CD4-positive, alpha-beta T cell treated with Interleukin-4 for 1 hour (primary cell): Measurements from ENCODE around the gene ANXA10.
"Not testable (repeated sequence)": the region's sequence is repeated elsewhere in the genome, so short reads cannot be mapped to it uniquely, and the experiment has no call there.

Experiments
- DNase-seq, 2 donors: peaks; one replicate each; pipeline ENCODE4 v3.0.0-alpha.2; 2020 to 2022

Gene ANXA10

DNA sequence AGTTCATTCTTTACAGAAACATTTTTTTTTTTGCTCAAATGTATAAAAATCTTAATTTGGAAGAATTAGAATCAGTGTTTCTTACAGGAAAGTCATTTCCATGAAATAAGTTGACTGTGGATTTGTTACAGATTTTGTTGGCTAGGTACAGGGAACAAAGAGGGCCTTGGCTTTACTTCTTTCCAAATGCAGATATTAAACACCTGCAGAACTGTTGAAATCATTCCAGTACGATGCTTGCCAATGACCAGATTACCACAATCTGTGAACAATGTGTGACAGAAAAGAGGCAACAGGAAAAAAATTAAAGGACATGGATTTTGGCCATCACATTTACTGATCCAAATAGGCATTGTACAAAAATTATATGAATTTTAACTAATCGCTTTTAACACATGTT, 70.8 kb downstream of the ANXA10 start:
- DNase-seq, result no peak

DNA sequence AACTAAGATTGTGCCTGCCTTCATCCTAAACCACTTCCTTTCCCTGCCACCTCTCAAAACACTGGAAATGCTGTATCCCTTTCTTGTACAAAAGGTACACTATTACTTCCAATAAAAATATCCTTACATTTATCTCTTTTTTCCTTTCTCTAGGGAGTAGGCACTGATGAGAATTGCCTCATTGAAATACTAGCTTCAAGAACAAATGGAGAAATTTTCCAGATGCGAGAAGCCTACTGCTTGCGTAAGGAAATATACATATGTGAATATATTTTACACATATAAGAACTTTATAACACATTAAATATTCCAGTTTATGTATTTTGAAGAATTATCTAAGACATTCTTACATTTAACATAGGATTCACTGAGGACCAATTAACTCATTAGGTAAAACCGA, 71.7 kb downstream of the ANXA10 start:
- DNase-seq, result no peak

DNA sequence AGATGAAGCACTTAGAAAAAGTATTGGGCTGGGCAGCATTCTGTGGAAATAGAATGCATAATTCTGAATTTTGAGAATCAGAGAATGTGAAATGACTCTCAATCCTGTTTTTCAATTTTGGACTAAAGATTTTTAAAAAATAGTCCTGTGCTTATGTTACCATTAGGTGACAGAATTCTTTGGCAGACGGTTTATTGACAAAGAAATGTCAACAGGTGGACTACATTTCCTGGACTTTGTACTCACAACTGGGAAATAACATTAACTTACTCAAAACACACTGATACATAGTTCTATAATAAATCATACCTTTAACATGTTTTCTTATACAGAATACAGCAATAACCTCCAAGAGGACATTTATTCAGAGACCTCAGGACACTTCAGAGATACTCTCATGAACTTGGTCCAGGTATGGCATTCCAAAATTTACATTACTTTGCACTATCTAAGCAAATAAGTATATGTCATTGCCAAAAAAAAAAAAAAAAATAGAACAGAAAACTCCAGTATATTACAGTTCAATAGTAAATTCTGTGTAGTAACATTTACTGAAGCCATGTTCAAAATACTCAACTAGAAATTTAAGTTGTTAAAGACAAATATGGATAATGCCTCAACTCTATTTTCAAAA, 72.7 kb downstream of the ANXA10 start:
- DNase-seq, result no peak

DNA sequence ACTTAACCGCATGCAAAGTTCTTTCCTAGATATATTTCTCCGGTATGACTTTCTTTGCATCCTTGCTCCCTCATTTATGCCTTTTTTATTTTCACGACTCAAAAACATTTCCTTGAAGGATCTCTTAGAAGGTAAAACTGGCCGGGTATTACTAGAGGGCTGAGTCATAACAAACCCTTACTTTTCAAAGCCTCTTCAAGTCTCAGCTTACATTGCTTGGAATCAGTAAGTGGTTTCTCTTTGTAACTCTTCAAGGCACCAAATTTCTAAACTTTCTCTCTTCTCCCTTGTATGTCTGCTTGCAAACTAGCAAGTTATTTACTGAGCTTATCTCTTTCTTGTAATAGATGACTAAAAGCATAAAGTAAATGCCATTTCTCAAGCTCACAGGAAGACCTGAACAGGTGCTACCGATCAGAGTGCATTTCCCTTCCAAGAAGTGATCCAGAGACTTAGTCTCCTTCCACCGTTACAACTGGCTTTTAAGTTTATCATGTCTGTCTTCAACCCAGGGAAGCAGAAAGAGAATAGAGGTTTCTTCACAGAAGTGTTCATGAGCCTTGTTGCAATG, 75.5 kb downstream of the ANXA10 start:
- DNase-seq, result no peak

DNA sequence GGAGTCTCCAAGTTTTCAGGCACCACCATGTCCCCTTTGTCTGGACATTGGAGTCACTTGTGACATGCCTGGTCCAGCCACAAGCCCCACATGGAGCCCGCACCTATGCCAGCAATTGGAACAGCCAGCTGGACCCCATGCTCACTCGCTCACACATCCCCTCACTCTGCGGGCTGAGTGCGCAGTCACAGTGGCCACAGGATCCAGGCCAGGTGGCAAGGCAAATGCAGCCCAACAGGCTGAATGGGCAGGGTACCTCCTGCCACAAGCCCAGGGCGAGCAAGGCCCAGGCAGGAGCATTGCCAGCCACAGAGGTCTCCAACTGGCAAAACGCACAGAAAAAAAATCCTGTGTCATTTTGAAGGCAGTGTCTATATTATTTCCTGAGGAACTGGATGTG, 82.0 kb downstream of the ANXA10 start:
- no peak for DNase-seq

DNA sequence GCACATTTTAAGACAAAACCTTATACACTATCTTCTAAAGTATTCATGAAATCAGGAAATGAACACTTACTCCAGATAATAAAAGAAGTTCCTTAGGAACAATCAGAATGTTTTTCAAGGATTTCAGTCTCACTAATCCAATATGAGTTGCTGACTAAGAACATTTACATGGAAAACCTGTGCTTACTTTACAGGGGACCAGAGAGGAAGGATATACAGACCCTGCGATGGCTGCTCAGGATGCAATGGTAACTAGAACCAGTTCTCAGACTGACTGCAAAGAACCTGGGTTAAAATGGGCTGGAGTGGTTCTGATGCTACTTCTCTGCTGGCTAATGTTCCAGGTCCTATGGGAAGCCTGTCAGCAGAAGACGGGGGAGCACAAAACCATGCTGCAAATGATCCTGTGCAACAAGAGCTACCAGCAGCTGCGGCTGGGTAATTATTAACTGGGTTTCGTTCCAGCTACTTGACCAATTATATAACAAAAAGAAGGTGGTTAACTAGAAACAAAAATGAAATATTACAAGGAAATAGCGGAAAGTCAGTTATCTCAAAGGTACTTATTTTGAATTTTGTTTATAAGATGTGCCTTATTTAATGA, 85.3 kb downstream of the ANXA10 start:
- no peak for DNase-seq

DNA sequence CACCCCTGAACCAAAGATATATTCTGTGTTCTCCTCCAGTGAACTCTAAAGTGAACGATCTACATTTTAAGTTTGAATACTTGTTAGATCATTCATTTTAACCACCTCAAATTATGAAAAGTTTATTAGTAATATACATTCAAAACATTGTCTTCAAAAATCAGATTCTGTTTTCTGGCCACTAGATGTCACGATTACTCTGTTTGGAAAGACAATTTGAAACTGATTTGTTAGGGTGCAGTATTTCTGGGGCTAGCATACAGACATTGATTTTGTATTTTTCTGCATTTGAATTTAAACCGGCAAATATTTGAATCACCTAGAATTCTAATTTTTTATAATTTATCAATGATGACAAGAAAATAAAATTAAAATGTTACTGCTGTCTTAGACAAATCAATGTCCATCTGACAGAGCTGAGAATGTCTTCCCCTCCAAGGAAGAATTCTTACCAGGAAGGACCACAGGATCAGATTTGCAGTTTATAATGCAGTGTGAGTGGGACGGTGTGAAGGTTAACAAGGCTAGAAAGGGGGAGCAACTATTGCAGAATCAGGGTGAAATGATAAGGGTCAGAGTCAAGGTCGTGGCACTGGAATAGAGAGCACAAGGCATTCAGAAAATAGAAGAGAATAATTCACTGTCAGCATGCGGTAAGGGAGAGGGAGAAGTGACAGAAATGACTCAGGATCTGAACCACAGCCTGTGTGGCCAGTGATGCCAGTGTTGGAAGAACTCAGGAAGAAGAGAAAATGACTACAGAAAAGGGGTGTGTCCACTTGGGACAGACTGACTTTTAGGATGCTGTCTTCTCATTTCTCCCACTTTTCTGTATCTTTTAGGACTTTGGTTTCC, 91.6 kb downstream of the ANXA10 start:
- DNase-seq, result peak in 1 of 2 donors; percentile 36

DNA sequence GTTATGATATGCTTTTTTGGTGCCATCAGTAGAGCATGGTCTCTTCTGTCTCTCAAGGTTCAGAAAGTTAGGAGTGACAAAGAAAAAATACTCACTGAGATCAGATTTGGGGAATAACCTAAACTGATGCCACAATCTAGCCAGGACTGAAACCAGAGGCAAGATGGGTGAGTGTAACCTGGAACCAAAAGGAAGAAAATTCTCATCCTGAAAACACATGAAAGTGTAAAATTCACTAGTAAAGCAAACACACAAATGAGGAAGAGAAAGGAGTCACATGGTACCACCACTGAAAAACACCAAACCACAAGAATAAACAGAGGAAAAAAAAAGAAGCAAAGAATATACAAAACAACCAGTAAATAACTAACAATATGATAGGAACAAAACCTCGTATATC, 96.4 kb downstream of the ANXA10 start:
- DNase-seq, result no peak

DNA sequence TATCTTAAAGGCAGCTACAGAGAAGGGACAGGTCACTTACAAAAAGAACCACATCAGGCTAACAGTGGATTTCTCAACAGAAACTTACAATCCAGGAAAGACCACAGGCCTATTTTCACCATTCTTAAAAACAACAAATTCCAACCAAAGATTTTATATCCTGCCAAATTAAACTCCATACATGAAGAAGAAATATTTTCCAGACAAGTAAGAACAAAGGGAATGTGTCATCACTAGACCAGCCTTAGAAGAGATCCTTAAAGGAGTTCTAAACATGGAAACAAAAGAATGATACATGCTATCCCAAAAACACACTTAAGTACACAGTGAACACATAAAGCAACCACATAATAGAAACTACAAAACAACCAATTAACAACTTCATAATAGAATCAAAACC, 105.6 kb downstream of the ANXA10 start:
- DNase-seq, result no peak

DNA sequence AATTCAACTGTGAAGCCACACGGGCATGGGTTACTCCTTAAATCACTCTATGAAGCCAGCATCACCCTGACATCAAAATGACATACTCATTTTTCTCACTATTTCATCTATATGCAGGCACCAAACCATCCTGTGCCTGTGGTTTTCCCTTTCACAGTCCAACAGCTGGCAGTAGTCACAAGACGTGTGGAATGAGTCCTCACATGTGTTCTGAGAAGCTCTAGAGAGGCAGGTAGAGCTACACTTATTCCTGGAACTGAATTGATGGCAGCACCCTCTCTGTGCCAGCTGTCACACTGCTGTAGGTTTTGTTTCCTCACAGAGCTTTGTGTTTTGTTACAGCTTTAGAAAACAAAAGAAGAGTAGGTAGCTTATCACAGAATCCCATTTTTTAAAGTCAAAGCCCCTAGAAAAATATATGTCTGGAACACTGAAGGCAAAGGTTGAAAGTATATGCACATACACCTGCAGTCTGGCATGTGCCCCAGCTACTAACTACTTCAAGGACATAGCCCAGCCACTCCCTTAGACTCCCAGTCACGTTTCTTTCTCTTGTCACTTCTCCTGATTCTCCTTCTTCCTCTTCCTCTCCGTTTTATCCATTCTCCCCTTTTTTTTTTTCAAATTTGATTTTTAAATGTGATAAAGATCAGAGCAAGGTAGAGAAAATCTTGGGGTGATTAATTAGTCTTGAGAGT, 107.1 kb downstream of the ANXA10 start:
- DNase-seq, result no peak

DNA sequence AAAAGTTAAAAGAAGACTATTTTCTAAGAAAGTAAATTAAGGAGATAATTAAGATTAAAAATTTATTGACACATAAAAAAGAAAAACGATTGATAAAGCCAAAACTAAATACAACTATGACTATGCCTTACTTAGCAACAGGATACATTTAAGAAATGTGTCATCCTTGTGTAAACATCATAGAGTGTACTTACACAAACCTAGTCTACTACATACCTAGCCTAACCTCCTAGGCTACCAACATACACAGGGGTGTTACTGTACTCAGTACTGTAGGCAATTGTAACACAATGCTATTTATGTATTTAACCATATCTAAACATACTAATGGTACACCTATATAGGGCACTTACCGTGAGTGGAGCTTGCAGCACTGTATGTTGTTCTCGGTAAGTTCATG, 108.3 kb downstream of the ANXA10 start:
- DNase-seq, result no peak

DNA sequence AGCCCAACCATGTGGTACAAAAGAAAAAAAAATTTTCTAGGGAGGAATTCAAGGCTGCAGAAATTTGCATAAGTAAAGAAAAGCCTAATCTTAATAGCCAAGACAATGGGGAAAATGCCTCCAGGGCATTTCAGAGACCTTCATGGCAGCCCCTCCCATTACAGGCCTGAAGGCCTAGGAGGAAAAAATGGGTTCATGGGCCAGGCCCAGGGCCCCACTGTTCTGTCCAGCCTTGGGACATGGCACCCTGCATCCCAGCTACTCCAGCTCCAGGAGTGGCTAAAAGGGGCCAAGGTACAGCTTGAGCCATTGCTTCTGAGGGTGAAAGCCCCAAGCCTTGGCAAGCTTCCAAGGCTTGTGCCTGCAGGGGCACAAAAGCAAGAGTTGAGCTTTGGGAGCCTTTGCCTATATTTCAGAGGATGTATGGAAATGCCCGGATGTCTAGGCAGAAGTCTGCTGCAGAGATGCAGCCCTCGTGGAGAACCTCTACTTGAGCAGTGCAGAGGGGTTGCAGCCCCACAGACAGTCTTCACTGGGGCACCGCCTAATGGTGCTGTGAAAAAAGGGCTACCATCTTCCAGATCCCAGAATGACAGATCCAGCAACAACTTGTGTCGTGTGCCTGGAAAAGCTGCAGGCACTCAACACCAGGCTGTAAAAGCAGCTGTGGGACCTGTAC, 111.0 kb downstream of the ANXA10 start:
- DNase-seq, result no peak

DNA sequence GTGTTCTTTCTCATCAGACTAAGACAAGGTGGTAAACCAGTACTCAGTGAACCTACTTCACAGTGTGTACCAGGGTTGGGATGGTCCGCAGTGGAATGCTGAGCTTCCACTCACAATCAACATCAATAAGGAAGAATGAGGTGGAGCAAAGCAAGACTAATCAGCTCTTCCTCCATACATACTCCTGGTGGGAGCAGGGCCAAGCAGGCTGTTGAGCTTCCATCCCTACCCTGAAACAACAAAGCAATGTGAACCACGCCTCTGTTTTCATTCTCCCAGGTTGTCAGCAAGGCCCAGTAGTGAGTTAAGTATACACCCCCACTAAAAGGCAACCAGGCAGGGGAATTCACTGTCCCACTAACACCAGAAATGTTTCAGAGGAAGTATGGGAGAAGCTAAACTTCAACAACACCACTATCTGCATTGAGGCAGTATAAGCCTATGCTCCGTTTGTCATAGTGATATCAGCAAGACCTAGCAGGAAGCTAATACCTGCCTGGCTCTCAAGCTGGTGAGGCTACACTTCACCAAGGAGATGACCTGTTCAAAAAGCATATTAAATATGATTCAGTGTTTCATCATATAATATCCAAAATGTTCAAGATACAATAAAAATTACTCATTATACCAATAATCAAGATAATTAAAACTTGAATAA, 116.7 kb downstream of the ANXA10 start:
- no peak for DNase-seq

DNA sequence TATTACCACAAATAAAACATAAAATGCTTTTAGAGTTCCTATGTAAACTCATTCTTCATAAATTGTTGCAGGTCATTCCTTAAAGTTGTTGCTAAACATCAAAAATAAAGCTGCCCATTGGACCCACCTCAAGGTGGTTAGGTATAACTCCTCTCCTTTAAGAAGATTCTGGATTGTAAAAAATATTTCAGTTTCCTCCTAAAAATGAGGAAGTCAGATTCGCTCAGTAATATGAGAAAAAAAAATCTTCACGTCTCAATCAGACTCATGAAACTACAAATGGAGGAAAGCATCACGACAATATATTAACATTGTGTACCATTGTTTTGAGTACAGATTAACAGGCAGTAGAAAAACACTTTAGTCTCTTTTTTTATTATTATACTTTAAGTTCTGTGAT, 120.3 kb downstream of the ANXA10 start:
- DNase-seq, result no peak

DNA sequence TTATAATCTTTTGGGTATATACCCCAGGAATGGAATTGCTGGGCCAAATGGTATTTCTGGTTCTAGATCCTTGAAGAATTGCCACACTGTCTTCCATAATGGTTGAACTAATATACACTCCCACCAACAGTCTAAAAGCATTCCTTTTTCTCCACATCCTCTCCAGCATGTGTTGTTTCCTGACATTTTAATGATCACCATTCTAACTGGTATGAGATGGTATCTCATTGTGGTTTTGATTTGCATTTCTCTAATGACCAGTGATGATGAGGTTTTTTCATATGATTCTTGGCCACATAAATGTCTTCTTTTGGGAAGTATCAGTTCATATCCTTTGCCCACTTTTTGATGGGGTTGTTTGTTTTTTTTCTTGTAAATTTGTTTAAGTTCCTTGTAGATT, 121.2 kb downstream of the ANXA10 start:
- DNase-seq, result not testable (repeated sequence)

DNA sequence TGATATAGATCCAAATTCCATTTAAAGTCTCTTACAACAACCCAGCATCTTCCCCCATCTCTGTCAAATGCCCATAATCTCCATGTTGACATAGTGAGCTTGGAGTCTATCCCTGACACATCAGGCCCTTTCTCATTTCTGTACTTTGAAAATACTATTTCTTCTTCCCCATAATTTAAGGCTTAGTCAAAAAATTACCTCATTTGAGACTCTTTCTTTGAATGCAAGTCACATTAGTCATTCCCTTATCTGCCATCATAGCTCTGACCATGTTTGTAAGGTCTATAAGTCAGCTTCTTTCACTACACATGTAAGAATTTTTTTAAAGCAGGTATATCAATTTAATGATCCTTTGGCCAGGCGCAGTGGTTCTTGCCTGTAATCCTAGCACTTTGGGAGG, 126.3 kb downstream of the ANXA10 start:
- DNase-seq, result no peak

DNA sequence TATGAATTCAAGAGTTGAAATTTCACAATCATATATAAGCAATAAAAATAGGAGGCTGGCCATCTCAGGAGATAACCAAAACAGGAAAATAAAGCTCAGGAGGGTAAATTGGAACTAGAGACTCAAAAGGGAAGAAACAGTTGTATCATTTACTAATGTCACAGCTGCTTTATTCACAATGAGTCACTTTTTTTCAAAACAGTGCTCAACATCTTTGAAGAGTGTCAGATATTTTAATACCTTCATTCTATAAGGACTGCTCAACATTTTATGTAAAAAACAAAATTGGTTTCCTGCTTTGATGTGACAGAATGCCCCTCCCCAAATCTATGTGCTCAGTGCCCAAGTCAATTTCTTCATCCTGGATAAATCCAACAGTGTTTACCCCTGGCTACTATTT, 128.6 kb downstream of the ANXA10 start:
- no peak for DNase-seq

DNA sequence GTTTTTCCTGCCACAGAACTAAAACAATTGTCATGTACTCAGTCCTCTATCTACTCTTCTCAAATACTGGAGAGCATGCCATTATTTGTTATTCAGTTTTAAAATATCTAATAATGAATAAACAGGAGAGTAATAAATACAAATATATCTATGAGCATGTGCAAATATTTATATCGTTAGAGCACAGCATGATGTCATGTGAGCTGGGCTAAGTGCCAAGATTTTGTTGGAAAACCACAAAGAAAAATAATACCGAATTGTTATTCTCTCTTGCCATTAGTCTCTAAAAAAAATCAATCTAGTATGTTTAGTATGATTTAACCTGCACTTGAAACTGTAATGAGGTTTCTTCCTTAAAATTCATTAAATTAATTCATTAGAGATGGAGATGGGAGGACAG, 129.0 kb downstream of the ANXA10 start:
- DNase-seq, result no peak
